Panc1 (cell line): ENCODE results near the gene YBX3.

Source experiments
- POLR2AphosphoS5 ChIP-seq: IDR thresholded peaks from 2 replicates; pipeline ENCODE4 v1.6.1; 2012; ENCODE audit warnings: mild to moderate bottlenecking, low read depth, low read length, moderate library complexity
- REST ChIP-seq, 2 experiments: IDR thresholded peaks; 2 replicates each; pipeline ENCODE4 v1.6.1; 2011 to 2012; ENCODE audit warnings: low read depth in 2 of 2, control low read depth in 1 of 2, low read length in 1 of 2, mild to moderate bottlenecking in 1 of 2, moderate library complexity in 1 of 2; ENCODE audit not compliant: insufficient read depth in 1 of 2
- SIN3A ChIP-seq: IDR thresholded peaks from 2 replicates; pipeline ENCODE4 v1.6.1; 2012; ENCODE audit warnings: low read depth, mild to moderate bottlenecking, low read length, moderate library complexity, borderline replicate concordance; ENCODE audit not compliant: insufficient read depth
- TF ChIP-seq, protein P1 (sequence below): fragments of 450-650 bp; IDR thresholded peaks from 2 replicates; pipeline ENCODE4 v1.5.1; 2017; ENCODE audit warnings: mild to moderate bottlenecking

DNA sequence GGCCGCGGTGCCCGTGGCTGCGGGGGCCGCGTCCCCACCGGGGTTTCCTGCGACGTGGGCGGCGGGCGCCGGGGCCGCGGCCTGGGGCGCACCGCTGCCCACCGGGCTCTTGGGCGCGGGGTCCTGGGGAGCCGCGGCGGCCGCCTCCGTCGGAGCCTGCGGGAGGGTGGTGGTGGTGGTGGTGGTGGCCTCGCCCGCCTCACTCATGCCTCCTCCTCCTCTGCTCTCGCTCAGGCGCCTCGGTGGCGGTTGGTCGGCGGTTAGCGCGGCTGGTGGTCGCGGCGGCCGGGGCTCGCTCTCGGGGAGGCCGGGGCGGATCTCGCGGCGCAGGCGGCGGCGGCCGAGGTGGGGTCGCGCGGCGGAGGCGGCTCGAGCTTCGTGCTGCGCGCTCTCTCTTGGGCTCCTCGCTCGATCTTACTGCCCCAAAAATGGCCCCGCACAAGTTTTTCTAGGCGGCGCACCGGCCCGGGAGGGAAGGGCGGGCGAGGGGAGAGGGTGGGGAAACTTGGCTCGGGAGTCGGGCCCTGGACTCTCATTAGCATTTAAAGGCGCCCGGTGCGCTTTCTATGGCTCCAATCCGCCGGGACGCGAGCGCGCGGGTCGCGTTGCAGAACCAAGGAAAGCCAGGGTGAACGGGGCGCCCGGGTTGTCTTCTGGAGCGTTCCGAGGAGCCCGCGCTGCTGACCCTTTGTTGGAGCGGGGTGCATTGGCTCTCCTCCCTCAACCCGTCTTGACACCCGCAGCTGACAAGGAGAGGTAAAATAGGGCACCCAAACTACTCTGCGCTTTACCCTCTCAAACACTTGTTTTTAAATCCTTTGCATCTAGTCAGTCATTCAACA is at the start of gene YBX3:
- TF ChIP-seq, protein P1, sequence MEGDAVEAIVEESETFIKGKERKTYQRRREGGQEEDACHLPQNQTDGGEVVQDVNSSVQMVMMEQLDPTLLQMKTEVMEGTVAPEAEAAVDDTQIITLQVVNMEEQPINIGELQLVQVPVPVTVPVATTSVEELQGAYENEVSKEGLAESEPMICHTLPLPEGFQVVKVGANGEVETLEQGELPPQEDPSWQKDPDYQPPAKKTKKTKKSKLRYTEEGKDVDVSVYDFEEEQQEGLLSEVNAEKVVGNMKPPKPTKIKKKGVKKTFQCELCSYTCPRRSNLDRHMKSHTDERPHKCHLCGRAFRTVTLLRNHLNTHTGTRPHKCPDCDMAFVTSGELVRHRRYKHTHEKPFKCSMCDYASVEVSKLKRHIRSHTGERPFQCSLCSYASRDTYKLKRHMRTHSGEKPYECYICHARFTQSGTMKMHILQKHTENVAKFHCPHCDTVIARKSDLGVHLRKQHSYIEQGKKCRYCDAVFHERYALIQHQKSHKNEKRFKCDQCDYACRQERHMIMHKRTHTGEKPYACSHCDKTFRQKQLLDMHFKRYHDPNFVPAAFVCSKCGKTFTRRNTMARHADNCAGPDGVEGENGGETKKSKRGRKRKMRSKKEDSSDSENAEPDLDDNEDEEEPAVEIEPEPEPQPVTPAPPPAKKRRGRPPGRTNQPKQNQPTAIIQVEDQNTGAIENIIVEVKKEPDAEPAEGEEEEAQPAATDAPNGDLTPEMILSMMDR: no peak
- no peak for TF ChIP-seq REST (IDR thresholded peaks at IDR 0.05; ENCODE audit: insufficient read depth in 1 of 2, low read depth in 2 of 2, low read length in 1 of 2)
- TF ChIP-seq SIN3A: no peak
- TF ChIP-seq POLR2AphosphoS5: no peak; the same call in 1 of the 2 replicates
